Breast epithelium (tissue), 3 donors: ENCODE data around the gene PKN1.

ENCODE experiments used
- POLR2A ChIP-seq: fragments of 450-650 bp; IDR thresholded peaks from one replicate; pipeline ENCODE4 v1.6.1; 2016; ENCODE audit warnings: antibody characterized with exemption, mild to moderate bottlenecking, moderate library complexity
- TF ChIP-seq, protein P1 (sequence below), 3 donors: fragments of 450-650 bp; IDR thresholded peaks; one replicate each; pipeline ENCODE4 v1.5.1; 2016 to 2017; ENCODE audit warnings: antibody characterized with exemption in 3 of 3, mild to moderate bottlenecking in 3 of 3, moderate library complexity in 3 of 3

DNA sequence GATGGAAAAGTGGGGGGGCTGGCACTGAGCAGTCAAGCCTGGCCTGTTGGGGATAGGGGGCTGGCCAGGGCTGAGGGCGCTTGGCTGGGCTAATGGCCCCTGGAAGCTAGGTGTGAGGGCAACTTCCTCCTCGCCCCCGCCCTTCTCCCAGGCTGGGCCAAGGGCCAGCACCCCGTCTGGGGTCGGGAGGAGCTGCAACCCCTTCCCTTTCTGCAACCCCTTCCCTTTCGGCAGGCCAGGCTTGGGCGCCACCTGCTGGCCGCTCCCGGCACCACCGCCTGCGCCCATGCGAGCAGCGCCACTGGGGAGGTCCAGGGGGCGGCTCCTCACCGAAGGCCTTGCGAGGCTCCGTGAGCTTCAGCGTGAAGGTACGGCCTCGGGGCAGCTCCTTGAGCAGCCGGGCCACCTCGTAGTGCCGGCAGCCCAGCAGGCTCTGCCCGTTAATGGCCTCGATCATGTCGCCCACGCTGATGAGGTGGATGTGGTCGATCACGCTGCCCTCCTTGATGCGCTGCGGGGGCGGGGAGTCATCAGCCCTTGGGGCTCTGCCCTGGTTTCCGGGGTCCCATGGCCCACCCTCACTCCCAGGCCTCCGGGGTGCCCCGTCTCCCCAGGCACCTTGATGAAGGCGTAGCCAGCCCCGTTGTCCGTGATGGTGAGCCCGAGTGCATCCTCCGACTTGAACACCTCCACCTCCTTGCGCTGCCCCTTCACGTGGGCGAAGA, 47.0 kb downstream of the PKN1 start:
- TF ChIP-seq POLR2A, result no peak
- TF ChIP-seq, protein P1, sequence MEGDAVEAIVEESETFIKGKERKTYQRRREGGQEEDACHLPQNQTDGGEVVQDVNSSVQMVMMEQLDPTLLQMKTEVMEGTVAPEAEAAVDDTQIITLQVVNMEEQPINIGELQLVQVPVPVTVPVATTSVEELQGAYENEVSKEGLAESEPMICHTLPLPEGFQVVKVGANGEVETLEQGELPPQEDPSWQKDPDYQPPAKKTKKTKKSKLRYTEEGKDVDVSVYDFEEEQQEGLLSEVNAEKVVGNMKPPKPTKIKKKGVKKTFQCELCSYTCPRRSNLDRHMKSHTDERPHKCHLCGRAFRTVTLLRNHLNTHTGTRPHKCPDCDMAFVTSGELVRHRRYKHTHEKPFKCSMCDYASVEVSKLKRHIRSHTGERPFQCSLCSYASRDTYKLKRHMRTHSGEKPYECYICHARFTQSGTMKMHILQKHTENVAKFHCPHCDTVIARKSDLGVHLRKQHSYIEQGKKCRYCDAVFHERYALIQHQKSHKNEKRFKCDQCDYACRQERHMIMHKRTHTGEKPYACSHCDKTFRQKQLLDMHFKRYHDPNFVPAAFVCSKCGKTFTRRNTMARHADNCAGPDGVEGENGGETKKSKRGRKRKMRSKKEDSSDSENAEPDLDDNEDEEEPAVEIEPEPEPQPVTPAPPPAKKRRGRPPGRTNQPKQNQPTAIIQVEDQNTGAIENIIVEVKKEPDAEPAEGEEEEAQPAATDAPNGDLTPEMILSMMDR (IDR thresholded peaks at IDR 0.05), result peak in 2 of 3 donors; percentile 40 to 53
